NB4 (cell line): ENCODE data around the gene FLVCR1.

ENCODE experiments used
- POLR2A ChIP-seq: IDR thresholded peaks from 2 replicates; pipeline ENCODE4 v1.6.1; 2011; ENCODE audit warnings: mild to moderate bottlenecking; ENCODE audit not compliant: insufficient read length; ENCODE audit errors: extremely low read depth
- TF ChIP-seq, protein P1 (sequence below): IDR thresholded peaks from one replicate; pipeline ENCODE4 v1.5.1; 2012; ENCODE audit warnings: low read depth, low read length
- TF ChIP-seq, protein P2 (sequence below): IDR thresholded peaks from 2 replicates; pipeline ENCODE4 v1.6.1; 2011; ENCODE audit warnings: low read depth, low read length

DNA sequence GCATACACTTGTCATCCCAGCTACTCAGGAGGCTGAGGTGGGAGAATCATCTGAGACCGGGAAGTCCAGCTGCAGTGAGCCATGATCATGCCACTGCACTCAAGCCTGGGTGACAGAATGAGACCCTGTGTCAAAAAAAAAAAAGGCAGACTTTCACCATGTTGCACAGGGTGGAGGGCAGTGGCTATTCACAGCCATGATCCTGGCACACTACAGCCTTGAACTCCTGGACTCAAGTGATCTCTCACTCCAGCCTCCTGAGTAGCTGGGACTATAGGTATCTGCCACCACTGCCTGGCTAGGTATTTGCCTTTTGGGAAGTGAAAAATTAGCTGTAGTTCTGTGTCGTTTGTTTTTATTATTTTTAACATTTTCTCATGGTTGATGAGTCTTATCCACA lies 29.7 kb upstream of the FLVCR1 start:
- TF ChIP-seq, protein P1, sequence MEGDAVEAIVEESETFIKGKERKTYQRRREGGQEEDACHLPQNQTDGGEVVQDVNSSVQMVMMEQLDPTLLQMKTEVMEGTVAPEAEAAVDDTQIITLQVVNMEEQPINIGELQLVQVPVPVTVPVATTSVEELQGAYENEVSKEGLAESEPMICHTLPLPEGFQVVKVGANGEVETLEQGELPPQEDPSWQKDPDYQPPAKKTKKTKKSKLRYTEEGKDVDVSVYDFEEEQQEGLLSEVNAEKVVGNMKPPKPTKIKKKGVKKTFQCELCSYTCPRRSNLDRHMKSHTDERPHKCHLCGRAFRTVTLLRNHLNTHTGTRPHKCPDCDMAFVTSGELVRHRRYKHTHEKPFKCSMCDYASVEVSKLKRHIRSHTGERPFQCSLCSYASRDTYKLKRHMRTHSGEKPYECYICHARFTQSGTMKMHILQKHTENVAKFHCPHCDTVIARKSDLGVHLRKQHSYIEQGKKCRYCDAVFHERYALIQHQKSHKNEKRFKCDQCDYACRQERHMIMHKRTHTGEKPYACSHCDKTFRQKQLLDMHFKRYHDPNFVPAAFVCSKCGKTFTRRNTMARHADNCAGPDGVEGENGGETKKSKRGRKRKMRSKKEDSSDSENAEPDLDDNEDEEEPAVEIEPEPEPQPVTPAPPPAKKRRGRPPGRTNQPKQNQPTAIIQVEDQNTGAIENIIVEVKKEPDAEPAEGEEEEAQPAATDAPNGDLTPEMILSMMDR = no peak
- TF ChIP-seq POLR2A = no peak
- TF ChIP-seq, protein P2, sequence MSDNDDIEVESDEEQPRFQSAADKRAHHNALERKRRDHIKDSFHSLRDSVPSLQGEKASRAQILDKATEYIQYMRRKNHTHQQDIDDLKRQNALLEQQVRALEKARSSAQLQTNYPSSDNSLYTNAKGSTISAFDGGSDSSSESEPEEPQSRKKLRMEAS = no peak
